Natural killer cell (primary cell): ENCODE measurements around the gene PNKP. TPM values are rescaled to one million over a fixed set of nuclear protein-coding genes. Genes with fewer than 3 reads are reported as not detected.
A peak's percentile ranks its signal among the peaks of the same experiment; 100 is the strongest.

Source experiments
- ATAC-seq, 3 donors: fragments of 150-1000 bp in 2 of 3; fragments of 200-7000 bp in 1 of 3; cut with Tn5 transposase; 1 replicate in 1 of 3; 2 replicates in 2 of 3; pipeline ENCODE4 v1.10.0; 2021; ENCODE audit warnings: mild to moderate bottlenecking in 2 of 3, moderate library complexity in 2 of 3
- DNase-seq, 2 donors: peaks; one replicate each; pipeline versions ENCODE4 v3.0.0 to v3.0.0-alpha.2; 2013 to 2021; ENCODE audit warnings: mixed read lengths in 1 of 2
- H3K27ac ChIP-seq: one replicate; pipeline ENCODE4 v1.5.1; 2013; ENCODE audit warnings: mild to moderate bottlenecking, low read length
- H3K27me3 ChIP-seq: one replicate; pipeline ENCODE4 v1.6.1; 2013; ENCODE audit warnings: low read length; ENCODE audit not compliant: control insufficient read depth, insufficient read depth
- H3K36me3 ChIP-seq: one replicate; pipeline ENCODE4 v1.6.1; 2013; ENCODE audit warnings: low read length; ENCODE audit not compliant: control insufficient read depth, insufficient read depth
- H3K4me1 ChIP-seq: one replicate; pipeline ENCODE4 v1.6.1; 2013; ENCODE audit warnings: low read length; ENCODE audit not compliant: control insufficient read depth, insufficient read depth
- H3K4me3 ChIP-seq: one replicate; pipeline ENCODE4 v1.5.1; 2013; ENCODE audit warnings: low read length
- H3K9me3 ChIP-seq: one replicate; pipeline ENCODE4 v1.6.1; 2013; ENCODE audit warnings: low read length; ENCODE audit not compliant: control insufficient read depth, insufficient read depth
- H3K27ac Mint-ChIP-seq, 2 donors: one replicate each; pipeline ENCODE4 v1.8.0; 2022; ENCODE audit warnings: mild to moderate bottlenecking in 2 of 2, mixed read lengths in 2 of 2, moderate library complexity in 1 of 2
- H3K27me3 Mint-ChIP-seq, 2 donors: one replicate each; pipeline ENCODE4 v1.8.0; 2022; ENCODE audit warnings: low read depth in 2 of 2, mixed read lengths in 2 of 2
- H3K36me3 Mint-ChIP-seq: one replicate; pipeline ENCODE4 v1.8.0; 2022; ENCODE audit warnings: mixed read lengths
- H3K4me1 Mint-ChIP-seq, 2 donors: one replicate each; pipeline ENCODE4 v1.8.0; 2022; ENCODE audit warnings: mixed read lengths in 2 of 2
- H3K4me3 Mint-ChIP-seq: one replicate; pipeline ENCODE4 v1.8.0; 2022; ENCODE audit warnings: mild to moderate bottlenecking, moderate library complexity, mixed read lengths
- H3K9me3 Mint-ChIP-seq, 2 donors: one replicate each; pipeline ENCODE4 v1.8.0; 2022; ENCODE audit warnings: mixed read lengths in 2 of 2
- CTCF ChIP-seq: fragments of 200-600 bp; IDR thresholded peaks from one replicate; pipeline ENCODE4 v1.8.0; 2022; ENCODE audit warnings: antibody characterized with exemption
- WGBS: methylation state at CpG from one replicate; pipeline ENCODE4 v1.1.7; 2013; ENCODE audit warnings: missing lambda C conversion rate; ENCODE audit not compliant: insufficient coverage; 5-methylcytosine and 5-hydroxymethylcytosine counted together
- intact Hi-C: fragments of 100-400 bp; cut with micrococcal nuclease; formaldehyde crosslinking; loops from one replicate; pipeline ENCODE4 v1.14.2; 2022
- total RNA-seq, 4 donors: library from RNA; stranded (reverse); fragments of 120-200 nt in 1 of 4; gene quantifications; one replicate each; pipeline versions ENCODE4 v1.2.3 to v1.2.4, GENCODE V29; 2013 to 2022

Gene PNKP
- total RNA-seq, 3 donors from 2014 or later (not counting 1 experiment from before 2014, with no cell fraction given): 228 to 253 (median 243) TPM

GRCh38 chr19:49856574-49857021 is 10.8 kb downstream of the PNKP start:
- TF ChIP-seq CTCF: no peak
- intact Hi-C loops: no loop called here
- Mint-ChIP-seq H3K27me3 (no peaks in the 10 kb centered on the region), H3K27ac (no peak overlapping the region), H3K9me3 (no peaks in the 10 kb centered on the region), H3K4me1 (peaks cover 9 to 12% of the 10 kb centered on the region in 2 donors), H3K36me3 (no peaks in the 10 kb centered on the region), H3K4me3 (no peak overlapping the region)
- no peaks in the 10 kb centered on the region for H3K27me3 ChIP-seq
- DNase-seq (no peak), ATAC-seq (no peak)
- H3K4me1 ChIP-seq: peaks cover 15% of the 10 kb centered on the region
- peaks cover 22% of the 10 kb centered on the region for H3K36me3 ChIP-seq
- no peaks in the 10 kb centered on the region for H3K9me3 ChIP-seq
- no peak overlapping the region for H3K4me3 ChIP-seq
- WGBS: 93% methylated on average over 18 of the region's 18 CpGs
- no peak overlapping the region for H3K27ac ChIP-seq

GRCh38 chr19:49855676-49856573 is 11.5 kb downstream of the PNKP start:
- Mint-ChIP-seq H3K36me3 (no peaks in the 10 kb centered on the region), H3K4me3 (no peak overlapping the region), H3K27ac (peak overlapping the region; percentile 14 to 52), H3K27me3 (no peaks in the 10 kb centered on the region), H3K9me3 (no peaks in the 10 kb centered on the region), H3K4me1 (peaks cover 9 to 12% of the 10 kb centered on the region in 2 donors)
- no peak for ATAC-seq
- H3K9me3 ChIP-seq: no peaks in the 10 kb centered on the region
- no peak overlapping the region for H3K27ac ChIP-seq
- DNase-seq: no peak
- TF ChIP-seq CTCF: no peak
- H3K36me3 ChIP-seq: peaks cover 18% of the 10 kb centered on the region
- H3K27me3 ChIP-seq: no peaks in the 10 kb centered on the region
- H3K4me1 ChIP-seq: peaks cover 15% of the 10 kb centered on the region
- intact Hi-C loops: no loop called here
- H3K4me3 ChIP-seq: no peak overlapping the region
- WGBS: 88% methylated on average over 20 of the region's 21 CpGs

GRCh38 chr19:49855277-49855675 is 12.1 kb downstream of the PNKP start:
- H3K4me1 ChIP-seq: peaks cover 17% of the 10 kb centered on the region
- no peaks in the 10 kb centered on the region for H3K27me3 ChIP-seq
- peaks cover 15% of the 10 kb centered on the region for H3K36me3 ChIP-seq
- no peak overlapping the region for H3K4me3 ChIP-seq
- H3K27me3 Mint-ChIP-seq: no peaks in the 10 kb centered on the region
- ATAC-seq: no peak
- H3K27ac ChIP-seq: no peak overlapping the region
- H3K4me1 Mint-ChIP-seq: peaks cover 11 to 15% of the 10 kb centered on the region in 2 donors
- no peak for DNase-seq
- H3K36me3 Mint-ChIP-seq: no peaks in the 10 kb centered on the region
- no peaks in the 10 kb centered on the region for H3K9me3 ChIP-seq
- no peak for TF ChIP-seq CTCF
- H3K9me3 Mint-ChIP-seq: no peaks in the 10 kb centered on the region
- H3K27ac Mint-ChIP-seq: peak overlapping the region; percentile 14 to 52
- intact Hi-C loops: no loop called here
- WGBS: 92% methylated on average over 12 of the region's 12 CpGs
- no peak overlapping the region for H3K4me3 Mint-ChIP-seq
